Neural cell (in vitro differentiated cells): ENCODE measurements around the gene PAPOLG. TPM values are rescaled to one million over a fixed set of nuclear protein-coding genes. Genes with fewer than 3 reads are reported as not detected.

ENCODE experiments used
- H2AFZ ChIP-seq: fragments of 200-600, 300-800 bp; sonication (generic), shearing (Covaris generic); 2 replicates; pipeline ENCODE4 v1.6.0; 2014; ENCODE audit warnings: low read depth, mild to moderate bottlenecking, antibody characterized with exemption, low read length, moderate library complexity
- H3F3A ChIP-seq: fragments of 200-600 bp; shearing (Covaris generic); 2 replicates; pipeline ENCODE4 v1.6.1; 2016; ENCODE audit warnings: mild to moderate bottlenecking, moderate library complexity, mixed read lengths, antibody characterized with exemption, low read length; ENCODE audit not compliant: insufficient read depth, poor library complexity, severe bottlenecking
- H3K27ac ChIP-seq: fragments of 200-600, 300-800 bp; sonication (generic), shearing (Covaris generic); 2 replicates; pipeline ENCODE4 v1.5.1; 2014; ENCODE audit warnings: mild to moderate bottlenecking, low read length, moderate library complexity
- H3K27me3 ChIP-seq: fragments of 300-800, 200-600 bp; sonication (generic), shearing (Covaris generic); 2 replicates; pipeline ENCODE4 v1.6.0; 2014; ENCODE audit warnings: mild to moderate bottlenecking, low read depth, low read length, moderate library complexity; ENCODE audit not compliant: insufficient read depth
- H3K36me3 ChIP-seq: fragments of 300-800, 200-600 bp; sonication (generic), shearing (Covaris generic); 2 replicates; pipeline ENCODE4 v1.5.1; 2014; ENCODE audit warnings: mild to moderate bottlenecking, antibody characterized with exemption, low read length, moderate library complexity; ENCODE audit not compliant: insufficient read depth
- H3K4me2 ChIP-seq: fragments of 300-800, 200-600 bp; sonication (generic), shearing (Covaris generic); 2 replicates; pipeline ENCODE4 v1.6.0; 2014; ENCODE audit warnings: mild to moderate bottlenecking, low read length
- H3K4me3 ChIP-seq: fragments of 300-800, 200-600 bp; sonication (generic), shearing (Covaris generic); 2 replicates; pipeline ENCODE4 v1.5.1; 2014; ENCODE audit warnings: mild to moderate bottlenecking, low read length, moderate library complexity
- H3K79me2 ChIP-seq: fragments of 200-600 bp; shearing (Covaris generic); replicated peaks from 2 replicates; pipeline ENCODE4 v1.6.0; 2014; ENCODE audit warnings: mild to moderate bottlenecking, low read length, moderate library complexity; ENCODE audit not compliant: insufficient read depth
- H3K9ac ChIP-seq: fragments of 300-800, 200-600 bp; sonication (generic), shearing (Covaris generic); 2 replicates; pipeline ENCODE4 v1.6.1; 2016; ENCODE audit warnings: mild to moderate bottlenecking, low read length, mixed read lengths
- H3K9me2 ChIP-seq: fragments of 200-600 bp; shearing (Covaris generic); 2 replicates; pipeline ENCODE4 v1.6.1; 2016; ENCODE audit warnings: mild to moderate bottlenecking, low read length, mixed read lengths; ENCODE audit not compliant: insufficient read depth
- H3K9me3 ChIP-seq: fragments of 200-600, 300-800 bp; sonication (generic), shearing (Covaris generic); 2 replicates; pipeline ENCODE4 v1.6.1; 2016; ENCODE audit warnings: mild to moderate bottlenecking, mixed run types, low read length, moderate library complexity, mixed read lengths
- H4K20me1 ChIP-seq: fragments of 200-600 bp; shearing (Covaris generic); 2 replicates; pipeline ENCODE4 v1.6.1; 2016; ENCODE audit warnings: mild to moderate bottlenecking, mixed run types; ENCODE audit not compliant: insufficient read depth
- EP300 ChIP-seq: fragments of 450-650 bp; conservative IDR thresholded peaks from 2 replicates; pipeline ENCODE4 v1.6.1; 2014; ENCODE audit warnings: antibody characterized with exemption, mild to moderate bottlenecking, moderate library complexity; ENCODE audit not compliant: poor library complexity, severe bottlenecking
- EZH2 ChIP-seq: fragments of 200-600, 300-800 bp; shearing (Covaris generic), sonication (generic); IDR thresholded peaks from 2 replicates; pipeline ENCODE4 v1.6.1; 2014; ENCODE audit warnings: antibody characterized with exemption, low read length, borderline replicate concordance, mild to moderate bottlenecking; ENCODE audit not compliant: insufficient read depth, poor library complexity, severe bottlenecking
- MXI1 ChIP-seq: fragments of 450-650 bp; conservative IDR thresholded peaks from 2 replicates; pipeline ENCODE4 v1.6.1; 2014; ENCODE audit warnings: antibody characterized with exemption, mild to moderate bottlenecking; ENCODE audit not compliant: poor library complexity, severe bottlenecking
- POLR2AphosphoS5 ChIP-seq: IDR thresholded peaks from 2 replicates; pipeline ENCODE4 v1.6.1; 2012
- RAD21 ChIP-seq: fragments of 450-650 bp; conservative IDR thresholded peaks from 2 replicates; pipeline ENCODE4 v1.6.1; 2014; ENCODE audit warnings: antibody characterized with exemption, mild to moderate bottlenecking, moderate library complexity
- SMC3 ChIP-seq: fragments of 450-650 bp; conservative IDR thresholded peaks from 2 replicates; pipeline ENCODE4 v1.6.1; 2014; ENCODE audit warnings: antibody characterized with exemption, mild to moderate bottlenecking, moderate library complexity; ENCODE audit not compliant: poor library complexity
- TAF1 ChIP-seq: IDR thresholded peaks from 2 replicates; pipeline ENCODE4 v1.6.1; 2012; ENCODE audit warnings: low read depth
- polyA plus RNA-seq: library from polyadenylated mRNA; depleted of rRNA; stranded (reverse); fragments of >200 nt; gene quantifications from 2 replicates; pipeline ENCODE4 v1.2.3, GENCODE V29; 2014
- TF ChIP-seq, protein P1 (sequence below): fragments of 450-650 bp; IDR thresholded peaks from 2 replicates; pipeline ENCODE4 v1.5.1; 2014; ENCODE audit warnings: antibody characterized with exemption, mild to moderate bottlenecking, moderate library complexity; ENCODE audit not compliant: poor library complexity, severe bottlenecking
- TF ChIP-seq, protein P2 (sequence below): IDR thresholded peaks from 2 replicates; pipeline ENCODE4 v1.6.1; 2012; ENCODE audit warnings: borderline replicate concordance

PAPOLG gene
- polyA plus RNA-seq, 1 donor from 2014 or later = 31.2 TPM

DNA sequence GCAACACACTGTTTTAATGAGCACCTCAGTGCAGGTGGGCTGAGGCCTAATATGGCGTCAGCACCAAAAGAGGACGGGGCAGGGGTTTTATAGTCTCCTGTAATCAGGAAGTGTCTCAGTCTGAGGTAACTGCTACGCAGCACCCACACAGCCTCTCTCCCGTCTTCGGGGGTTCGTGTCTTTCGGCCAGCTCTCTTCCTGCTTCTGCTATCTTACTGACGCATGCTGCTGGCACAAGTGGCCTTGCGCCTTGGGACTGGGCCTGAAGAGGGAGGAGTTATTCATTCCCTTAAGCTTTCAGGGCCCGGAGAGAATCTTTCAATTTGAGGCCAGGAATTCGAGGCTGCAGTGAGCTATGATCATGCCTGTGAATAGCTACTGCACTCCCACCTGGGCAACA, 14.5 kb upstream of the PAPOLG start:
- Histone ChIP-seq H3K9me2 (no peaks in the 10 kb centered on the region), H3K9me3 (no peaks in the 10 kb centered on the region), H3K9ac (no peak overlapping the region), H4K20me1 (no peaks in the 10 kb centered on the region), H2AFZ (no peak overlapping the region), H3K36me3 (no peaks in the 10 kb centered on the region), H3K79me2 (no peaks in the 10 kb centered on the region), H3K4me2 (no peak overlapping the region), H3F3A (no peaks in the 10 kb centered on the region), H3K27me3 (no peaks in the 10 kb centered on the region), H3K27ac (no peak overlapping the region), H3K4me3 (no peak overlapping the region)
- TF ChIP-seq EZH2 (no peak), MXI1 (no peak), RAD21 (no peak), POLR2AphosphoS5 (no peak), SMC3 (no peak)

DNA sequence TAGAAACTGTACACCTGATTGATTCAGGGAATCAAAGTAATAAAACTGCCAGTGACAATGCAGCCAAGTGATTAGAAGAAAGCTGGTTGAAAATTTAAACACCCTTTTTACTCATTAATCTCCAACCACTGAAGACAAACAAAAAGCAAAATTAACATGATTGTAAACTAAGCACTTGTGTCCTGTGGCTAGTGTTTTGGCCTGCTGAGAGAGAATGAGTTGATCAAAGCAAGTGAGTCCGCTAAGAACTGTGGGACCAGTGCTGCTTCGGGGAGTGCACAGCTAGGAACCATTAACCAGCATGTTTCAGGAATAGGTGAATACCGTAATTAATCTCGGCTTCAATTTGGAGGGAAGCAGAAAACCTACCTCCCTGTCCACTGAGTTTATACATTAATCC, 13.6 kb upstream of the PAPOLG start:
- no peak overlapping the region for H2AFZ ChIP-seq

More for the DNA sequence above, 13.6 kb upstream of the PAPOLG start:
- H3K9me2 ChIP-seq = no peaks in the 10 kb centered on the region
- no peaks in the 10 kb centered on the region for H3K9me3 ChIP-seq
- no peak overlapping the region for H3K4me3 ChIP-seq
- no peaks in the 10 kb centered on the region for H3K79me2 ChIP-seq
- H3F3A ChIP-seq = no peaks in the 10 kb centered on the region
- H4K20me1 ChIP-seq = no peaks in the 10 kb centered on the region
- no peaks in the 10 kb centered on the region for H3K36me3 ChIP-seq
- H3K4me2 ChIP-seq = no peak overlapping the region
- H3K27ac ChIP-seq = no peak overlapping the region
- H3K9ac ChIP-seq = no peak overlapping the region
- no peaks in the 10 kb centered on the region for H3K27me3 ChIP-seq
- TF ChIP-seq SMC3 (no peak), RAD21 (no peak), MXI1 (no peak), TAF1 (no peak), EZH2 (no peak), EP300 (no peak), POLR2AphosphoS5 (no peak)
- TF ChIP-seq, protein P1, sequence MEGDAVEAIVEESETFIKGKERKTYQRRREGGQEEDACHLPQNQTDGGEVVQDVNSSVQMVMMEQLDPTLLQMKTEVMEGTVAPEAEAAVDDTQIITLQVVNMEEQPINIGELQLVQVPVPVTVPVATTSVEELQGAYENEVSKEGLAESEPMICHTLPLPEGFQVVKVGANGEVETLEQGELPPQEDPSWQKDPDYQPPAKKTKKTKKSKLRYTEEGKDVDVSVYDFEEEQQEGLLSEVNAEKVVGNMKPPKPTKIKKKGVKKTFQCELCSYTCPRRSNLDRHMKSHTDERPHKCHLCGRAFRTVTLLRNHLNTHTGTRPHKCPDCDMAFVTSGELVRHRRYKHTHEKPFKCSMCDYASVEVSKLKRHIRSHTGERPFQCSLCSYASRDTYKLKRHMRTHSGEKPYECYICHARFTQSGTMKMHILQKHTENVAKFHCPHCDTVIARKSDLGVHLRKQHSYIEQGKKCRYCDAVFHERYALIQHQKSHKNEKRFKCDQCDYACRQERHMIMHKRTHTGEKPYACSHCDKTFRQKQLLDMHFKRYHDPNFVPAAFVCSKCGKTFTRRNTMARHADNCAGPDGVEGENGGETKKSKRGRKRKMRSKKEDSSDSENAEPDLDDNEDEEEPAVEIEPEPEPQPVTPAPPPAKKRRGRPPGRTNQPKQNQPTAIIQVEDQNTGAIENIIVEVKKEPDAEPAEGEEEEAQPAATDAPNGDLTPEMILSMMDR = no peak
- TF ChIP-seq, protein P2, sequence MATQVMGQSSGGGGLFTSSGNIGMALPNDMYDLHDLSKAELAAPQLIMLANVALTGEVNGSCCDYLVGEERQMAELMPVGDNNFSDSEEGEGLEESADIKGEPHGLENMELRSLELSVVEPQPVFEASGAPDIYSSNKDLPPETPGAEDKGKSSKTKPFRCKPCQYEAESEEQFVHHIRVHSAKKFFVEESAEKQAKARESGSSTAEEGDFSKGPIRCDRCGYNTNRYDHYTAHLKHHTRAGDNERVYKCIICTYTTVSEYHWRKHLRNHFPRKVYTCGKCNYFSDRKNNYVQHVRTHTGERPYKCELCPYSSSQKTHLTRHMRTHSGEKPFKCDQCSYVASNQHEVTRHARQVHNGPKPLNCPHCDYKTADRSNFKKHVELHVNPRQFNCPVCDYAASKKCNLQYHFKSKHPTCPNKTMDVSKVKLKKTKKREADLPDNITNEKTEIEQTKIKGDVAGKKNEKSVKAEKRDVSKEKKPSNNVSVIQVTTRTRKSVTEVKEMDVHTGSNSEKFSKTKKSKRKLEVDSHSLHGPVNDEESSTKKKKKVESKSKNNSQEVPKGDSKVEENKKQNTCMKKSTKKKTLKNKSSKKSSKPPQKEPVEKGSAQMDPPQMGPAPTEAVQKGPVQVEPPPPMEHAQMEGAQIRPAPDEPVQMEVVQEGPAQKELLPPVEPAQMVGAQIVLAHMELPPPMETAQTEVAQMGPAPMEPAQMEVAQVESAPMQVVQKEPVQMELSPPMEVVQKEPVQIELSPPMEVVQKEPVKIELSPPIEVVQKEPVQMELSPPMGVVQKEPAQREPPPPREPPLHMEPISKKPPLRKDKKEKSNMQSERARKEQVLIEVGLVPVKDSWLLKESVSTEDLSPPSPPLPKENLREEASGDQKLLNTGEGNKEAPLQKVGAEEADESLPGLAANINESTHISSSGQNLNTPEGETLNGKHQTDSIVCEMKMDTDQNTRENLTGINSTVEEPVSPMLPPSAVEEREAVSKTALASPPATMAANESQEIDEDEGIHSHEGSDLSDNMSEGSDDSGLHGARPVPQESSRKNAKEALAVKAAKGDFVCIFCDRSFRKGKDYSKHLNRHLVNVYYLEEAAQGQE = no peak
